NCI-H748 (cell line): ENCODE data around the gene PMPCA.
A peak's percentile ranks its signal among the peaks of the same experiment; 100 is the strongest.
"Not testable (repeated sequence)": the region's sequence is repeated elsewhere in the genome, so short reads cannot be mapped to it uniquely, and the experiment has no call there.

Experiments used
- DNase-seq: peaks from one replicate; lab custom pipeline; 2025; ENCODE audit not compliant: unreplicated experiment; lab: John Stamatoyannopoulos, UW

Gene PMPCA

DNA sequence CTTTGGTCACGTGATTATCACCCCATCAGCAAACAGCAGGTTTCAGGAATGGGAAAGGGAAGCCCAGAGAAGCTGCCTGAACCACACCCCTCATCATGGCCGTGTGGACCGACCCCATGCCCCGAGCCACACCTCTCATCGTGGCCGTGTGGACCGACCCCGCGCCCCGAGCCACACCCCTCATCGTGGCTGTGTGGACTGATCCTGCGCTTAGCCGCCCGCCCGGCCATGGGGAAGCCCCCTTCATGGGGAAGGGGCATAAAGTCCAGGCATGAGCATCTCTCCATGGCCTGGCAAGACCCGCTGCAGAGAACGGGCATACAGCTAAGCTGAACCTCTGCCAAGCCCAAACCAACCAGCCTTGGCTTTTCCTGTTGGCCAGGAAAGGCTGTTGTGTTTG lies 16.9 kb upstream of the PMPCA start:
- DNase-seq = no peak

DNA sequence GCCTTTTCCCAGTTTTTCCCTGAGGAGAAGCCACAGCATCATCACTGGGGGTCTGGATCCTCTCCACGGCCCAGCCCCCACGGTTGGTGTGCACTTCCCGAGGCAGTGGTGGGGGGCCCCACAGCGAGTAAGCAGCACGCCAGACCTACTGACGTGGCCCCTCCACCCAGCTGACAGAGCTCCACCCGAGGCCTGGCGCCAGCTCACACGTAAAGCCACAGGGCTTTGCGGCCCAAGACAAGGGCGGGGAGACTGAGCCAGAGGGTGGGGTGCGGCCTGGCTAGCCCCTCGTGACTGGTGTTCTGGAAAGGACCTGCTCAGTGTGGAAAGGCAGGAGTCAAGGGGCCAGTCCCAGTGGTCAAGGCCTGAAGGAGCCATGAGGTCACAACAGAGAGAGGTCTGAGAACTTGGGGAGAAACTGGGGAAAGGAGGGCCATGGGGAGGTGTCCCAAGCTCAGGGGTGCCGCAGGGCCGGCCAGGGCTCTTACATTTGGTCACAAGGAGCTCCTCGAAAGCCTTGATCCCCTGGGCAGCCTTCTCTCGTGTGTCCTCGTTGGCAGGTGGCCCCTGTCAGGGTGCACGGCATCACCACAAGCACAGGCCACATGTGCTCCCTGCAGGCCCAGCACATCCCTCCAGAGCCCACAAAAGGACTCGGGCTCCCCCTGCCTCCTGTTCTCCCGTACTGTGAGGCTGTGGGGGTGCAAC lies 16.0 kb upstream of the PMPCA start:
- no peak for DNase-seq

DNA sequence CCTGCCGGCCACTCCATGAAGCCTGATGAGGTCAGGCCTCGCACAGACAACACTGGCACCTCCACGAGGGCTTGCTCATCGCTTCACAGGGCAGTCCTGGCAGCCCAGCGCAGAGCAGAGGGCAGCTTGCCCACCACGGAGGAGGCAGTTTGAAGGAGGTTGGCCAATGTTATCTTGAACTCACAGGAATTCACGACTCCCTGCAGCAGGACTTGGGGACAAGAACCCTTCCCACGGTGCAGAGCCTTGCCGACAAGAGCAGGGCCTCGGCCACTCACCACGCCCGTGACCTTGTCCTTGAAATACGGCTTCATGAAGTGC lies 15.5 kb upstream of the PMPCA start:
- no peak for DNase-seq

DNA sequence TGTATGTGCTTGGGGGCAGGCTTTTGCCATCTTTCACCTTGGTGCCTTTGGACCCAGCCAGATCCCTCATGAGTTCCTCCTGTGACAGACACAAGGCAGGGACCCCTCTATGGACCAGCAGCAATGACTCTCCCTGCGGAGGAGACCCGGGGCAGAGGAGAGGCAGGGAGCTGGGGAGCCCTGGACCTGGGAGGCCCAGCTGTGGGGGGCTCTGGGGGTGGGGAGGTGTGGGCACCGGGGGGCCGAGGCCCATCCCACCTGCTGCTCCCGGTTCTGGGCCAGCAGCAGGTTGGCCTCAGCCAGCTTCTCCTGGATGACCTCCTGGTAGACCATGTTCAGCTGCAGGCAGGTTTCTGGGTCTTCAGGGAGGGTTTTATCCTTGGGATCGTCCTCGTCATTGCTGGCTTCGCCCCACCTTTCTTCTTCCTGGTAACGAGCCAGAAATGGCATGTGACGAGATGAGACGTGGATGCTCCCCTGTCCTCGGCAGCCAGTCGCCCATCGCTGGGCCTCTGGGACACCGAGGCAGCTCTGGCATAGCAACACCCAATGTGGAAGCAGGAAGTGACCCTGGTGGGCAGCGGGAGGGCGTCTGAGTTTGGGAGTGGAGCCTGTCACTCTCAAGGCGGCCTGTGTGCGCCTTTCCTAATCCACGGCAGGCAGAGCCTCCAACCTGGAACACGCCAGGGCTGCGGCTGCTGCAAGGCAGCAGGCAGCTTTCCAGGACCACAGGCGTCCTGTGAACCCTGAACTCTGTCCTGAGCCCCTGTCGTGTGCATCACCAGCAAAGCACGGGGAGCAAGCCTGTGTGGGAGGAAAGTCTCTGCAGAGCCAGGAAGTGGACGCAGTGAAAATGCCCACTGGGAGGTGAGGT lies 14.9 kb upstream of the PMPCA start:
- DNase-seq = no peak

DNA sequence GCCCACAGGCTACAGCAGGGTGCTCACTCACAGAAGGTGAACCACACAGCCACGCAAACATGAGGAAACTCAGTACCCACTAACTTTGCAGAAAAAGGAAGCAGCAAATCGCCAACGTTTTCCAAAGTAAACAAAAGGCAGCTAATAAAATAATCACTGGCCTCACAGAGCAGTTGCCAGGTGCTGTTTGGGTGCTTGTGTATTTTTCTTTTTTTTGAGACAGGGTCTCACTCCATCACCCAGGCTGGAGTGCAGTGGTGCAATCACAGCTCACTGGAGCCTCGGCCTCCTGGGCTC lies 14.3 kb upstream of the PMPCA start:
- no peak for DNase-seq

DNA sequence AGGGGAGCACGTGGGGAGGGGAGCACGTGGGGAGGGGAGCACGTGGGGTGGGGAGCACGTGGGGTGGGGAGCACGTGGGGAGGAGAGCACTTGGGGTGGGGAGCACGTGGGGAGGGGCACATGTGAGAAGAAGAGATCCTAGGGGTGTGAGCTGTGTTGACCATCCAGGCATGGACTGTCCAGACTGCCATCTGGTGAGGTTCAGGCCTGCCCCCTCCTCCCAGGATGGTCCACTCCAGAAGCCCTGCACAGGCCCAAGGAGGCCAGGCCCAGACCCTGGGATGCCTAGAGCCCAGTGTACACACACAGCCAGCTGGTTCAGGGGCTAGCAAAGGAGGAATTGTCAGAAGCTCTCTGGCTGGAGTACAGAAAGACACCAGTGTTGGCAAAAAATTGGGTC lies 12.8 kb upstream of the PMPCA start:
- DNase-seq = no peak

DNA sequence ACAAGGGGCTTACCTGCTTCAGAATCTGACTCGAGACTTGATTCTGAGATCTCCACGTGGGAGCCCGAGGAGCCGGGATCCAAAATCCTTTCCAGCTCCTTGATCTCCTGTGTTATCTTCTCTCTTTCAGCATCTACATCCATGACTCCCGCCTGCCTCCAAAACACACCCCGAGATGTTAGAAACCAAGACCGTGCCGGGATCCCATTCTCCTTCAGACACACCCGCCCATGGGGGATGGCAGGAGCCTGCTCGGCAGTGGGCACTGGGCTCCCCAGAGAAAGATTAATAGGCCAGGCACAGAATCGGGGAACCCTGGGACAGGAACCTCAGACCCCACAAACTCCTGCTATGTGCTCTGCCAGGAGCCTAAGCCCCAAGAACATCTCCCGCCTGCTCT lies 12.2 kb upstream of the PMPCA start:
- DNase-seq = no peak

DNA sequence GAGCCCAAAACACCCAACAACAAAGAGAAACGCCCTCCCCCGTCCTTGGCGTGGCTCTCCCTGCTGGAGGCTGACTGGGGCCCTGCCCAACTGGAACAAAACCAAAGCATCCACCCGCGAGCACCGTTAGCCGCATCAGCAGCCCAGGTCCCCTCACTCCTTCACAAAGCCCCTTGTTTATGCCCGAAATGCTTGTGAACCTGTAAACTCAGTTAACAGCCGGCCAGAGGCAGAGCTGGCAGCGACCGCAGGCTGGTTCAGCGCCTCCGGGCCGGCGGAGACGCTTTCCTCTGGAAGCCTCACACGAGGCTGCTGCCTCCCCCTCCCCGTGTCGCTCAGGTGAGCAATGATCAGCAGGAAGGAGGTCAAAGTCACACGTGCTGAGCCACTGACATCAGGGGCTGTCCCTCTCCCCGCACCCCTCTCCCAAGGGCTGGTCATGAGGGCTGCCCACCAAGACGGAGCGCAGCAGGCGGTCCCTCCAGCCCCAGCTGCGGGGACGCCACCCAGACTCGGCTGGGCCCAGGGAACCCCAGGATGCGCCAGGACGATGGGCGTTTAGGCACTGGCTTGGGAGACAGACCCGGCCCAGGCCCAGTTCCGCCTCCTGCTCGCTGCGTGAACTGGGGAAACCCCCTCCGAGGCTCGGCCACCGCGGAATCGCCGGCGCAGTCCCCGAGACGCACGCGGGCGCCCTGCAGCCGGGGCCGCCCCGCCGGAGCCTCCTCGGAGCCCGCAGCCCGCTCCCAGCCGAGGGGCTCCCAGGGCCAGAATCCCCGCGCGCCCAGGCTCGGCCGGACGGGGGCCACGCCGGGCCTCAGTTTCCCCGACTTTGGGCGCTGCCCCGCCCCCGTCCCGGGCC lies 11.1 kb upstream of the PMPCA start:
- peak; percentile 31 for DNase-seq

DNA sequence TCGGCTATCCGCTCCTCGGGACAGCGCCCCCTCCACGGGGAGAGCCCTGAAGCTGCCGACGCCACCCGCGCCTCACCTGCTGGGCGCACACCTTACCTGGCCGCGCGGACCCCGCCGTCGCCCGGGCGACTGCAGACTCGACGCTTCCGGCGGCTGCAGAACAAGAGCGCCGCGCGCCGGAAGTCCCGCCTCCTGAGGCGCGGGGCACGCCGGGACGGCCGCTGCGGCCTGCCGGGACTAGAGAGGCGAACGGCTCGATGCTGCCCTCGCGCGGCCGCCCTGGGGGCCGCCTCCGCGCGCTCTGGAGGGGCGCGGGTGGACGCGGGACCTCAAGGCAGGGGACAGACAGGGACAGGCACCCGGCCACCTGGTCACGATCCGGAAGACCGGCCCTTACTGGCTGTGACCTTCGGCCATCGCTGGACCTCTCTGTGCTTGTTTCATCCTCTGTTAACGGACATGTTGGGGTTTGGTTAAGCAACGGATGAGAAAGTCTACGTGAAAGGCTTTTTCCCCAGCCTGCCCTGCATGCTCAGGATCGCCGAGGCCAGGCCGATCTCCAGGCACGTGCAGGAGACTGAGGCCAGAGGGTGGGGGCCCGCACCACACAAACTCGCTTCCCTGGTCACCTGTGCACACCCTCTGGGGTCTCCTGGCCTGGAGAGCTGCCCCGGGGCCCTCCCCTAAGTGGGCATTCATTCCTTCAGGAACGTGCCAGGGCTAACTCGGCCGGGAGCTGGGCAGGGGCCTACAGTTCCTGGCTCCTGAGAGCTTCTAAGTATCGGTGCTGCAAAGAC lies 10.2 kb upstream of the PMPCA start, which contains the start of gene SNAPC4:
Gene SNAPC4, minus strand, starts transcription at position 133 of the 797 bp plus-strand sequence. CDS start 1,742 bp downstream, outside the sequence.
- DNase-seq = peak; percentile 94

DNA sequence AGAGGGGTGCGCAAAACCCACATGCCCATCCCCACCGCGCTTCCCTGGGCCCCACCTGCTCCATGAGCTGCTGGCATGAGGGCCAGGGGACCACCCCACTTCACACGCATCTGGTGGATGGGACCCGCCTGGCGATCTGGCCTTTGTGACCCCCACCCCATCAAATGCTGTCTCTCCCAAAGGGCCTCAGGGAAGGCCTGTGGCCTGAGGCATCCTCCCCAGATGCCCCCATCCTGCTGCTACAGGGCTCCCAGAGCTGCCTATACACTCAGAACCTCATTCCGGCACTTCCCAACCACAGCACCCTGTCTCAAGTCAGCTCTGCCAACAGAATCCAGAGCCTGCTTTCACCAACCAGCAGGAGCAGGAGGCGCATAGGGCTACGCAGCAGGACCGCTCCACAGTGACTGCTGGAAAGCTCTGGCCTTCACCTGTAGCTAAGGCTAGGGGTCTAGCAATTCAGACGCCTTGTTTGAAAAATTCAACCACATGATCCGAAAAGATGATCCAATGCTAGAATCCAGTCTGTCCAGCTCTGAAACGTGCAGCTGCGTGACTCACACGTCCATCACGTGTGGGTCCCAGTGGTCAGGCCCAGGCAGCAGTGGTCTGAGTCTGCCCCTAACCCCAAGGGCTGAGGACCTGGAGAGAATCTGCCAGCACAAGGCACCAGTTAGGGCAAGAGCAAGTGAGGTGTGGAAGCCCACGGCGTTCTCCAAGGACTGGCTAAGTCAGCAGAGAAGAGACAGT lies 9.1 kb upstream of the PMPCA start:
- no peak for DNase-seq

DNA sequence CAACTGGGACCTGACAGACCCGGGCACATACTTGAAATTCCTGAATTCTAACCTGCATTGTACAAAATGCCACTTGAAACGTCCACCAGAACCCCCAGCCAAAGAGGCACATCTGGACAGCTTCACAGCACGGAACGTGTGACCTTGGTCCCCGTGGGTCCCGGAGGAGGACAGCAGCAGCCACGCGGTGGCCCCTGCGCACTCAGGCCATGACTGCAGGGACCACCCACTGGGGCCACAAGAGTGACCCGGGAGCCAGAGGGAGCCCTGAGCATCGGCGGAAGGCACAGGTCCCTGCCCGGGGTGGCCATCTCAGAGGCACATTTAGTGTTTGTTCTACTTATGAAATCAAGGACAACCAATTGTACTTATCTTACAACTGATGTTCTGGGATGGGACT lies 8.4 kb upstream of the PMPCA start:
- DNase-seq = no peak

DNA sequence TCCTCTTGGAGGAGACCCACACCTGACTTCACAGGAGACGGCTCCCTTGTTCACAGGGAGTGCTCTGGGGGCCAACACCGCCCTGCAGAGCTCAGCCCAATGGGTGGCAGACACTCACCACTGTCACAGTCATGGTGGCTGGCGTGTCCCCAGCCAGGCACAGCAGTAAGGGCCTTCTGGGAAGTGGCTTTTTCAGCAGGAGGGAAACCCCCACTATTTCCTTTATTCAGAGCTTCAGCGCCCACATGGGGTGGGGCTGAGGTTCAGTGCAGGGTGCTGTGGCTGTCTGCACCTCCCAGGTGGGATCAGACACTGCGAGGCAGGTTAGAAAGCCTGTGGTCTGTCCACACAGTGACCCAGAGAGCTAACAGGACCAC lies 6.9 kb upstream of the PMPCA start:
- no peak for DNase-seq

DNA sequence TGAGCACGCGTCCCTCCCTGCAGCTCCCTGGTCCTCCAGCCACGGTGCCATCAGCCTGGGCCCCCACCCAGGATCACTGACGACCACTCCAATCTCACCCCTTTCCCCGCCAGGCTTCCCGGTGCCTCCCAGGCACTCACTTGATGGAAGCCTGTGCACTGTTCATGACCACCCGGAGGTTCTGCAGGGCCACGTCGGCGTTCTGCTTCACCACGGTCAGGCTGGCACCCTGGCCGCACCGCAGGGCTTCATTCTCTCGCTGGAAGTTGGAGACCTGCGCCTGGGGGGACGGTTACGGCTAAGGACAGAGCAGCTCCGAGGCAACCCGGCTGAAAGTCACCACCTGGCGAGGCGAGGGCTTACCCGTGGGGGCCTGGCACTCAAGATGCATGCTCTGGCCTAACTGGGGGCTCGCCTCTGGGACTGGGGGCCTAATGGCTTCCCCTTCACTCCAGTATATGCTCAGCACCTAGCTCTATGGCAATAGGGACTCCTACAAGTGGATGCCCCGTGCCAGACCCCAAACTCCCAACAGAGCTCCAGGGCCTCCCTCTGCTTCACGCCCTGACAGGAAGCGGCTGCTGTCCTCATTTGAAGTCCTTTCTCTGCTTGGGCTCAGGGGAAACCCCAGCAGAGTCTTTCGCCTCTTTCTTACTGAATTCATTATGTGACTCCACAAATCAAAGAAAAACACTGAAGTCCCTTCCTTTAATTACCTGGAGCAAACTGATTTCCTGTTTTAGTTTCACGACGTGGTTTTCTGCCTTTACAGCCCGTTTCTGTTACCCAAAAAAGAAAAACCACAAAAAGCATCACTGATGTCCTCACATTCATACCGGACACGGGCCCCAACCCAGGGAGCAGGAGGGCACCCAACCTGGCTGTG lies 6.3 kb upstream of the PMPCA start:
- DNase-seq = no peak

DNA sequence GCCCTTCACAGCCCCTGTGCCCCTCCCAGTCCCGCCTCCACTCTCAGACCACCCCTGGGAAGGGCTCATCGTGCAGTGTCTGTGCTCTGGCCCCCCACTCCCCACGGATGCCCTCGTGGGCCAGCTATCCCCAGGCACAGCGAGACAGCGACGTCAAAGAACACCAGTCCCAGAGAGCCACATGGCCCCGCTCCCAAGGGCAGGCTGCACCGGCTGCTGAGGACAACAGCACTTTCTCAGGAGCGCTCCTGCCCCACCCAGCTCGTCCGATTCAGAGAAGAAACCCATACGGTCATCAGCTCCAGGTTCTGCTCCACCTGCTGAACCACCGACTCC lies 5.7 kb upstream of the PMPCA start:
- no peak for DNase-seq

DNA sequence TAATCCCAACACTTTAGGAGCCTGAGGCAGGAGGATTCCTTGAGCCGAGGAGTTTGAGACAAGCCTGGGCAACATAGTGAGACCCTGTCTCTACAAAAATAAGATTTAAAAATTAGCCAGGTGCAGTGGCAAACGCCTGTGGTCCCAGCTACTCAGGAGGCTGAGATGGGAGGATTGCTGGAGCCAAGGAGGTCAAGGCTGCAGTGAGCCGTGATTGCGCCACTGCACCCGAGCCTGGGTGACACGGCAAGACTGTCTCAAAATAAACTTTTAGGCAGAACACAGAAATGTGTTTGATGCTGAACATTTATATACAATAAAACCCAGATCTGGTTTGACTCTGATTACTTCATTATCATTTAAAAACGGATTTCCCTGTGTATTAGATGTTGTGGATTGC lies 5.0 kb upstream of the PMPCA start:
- no peak for DNase-seq

DNA sequence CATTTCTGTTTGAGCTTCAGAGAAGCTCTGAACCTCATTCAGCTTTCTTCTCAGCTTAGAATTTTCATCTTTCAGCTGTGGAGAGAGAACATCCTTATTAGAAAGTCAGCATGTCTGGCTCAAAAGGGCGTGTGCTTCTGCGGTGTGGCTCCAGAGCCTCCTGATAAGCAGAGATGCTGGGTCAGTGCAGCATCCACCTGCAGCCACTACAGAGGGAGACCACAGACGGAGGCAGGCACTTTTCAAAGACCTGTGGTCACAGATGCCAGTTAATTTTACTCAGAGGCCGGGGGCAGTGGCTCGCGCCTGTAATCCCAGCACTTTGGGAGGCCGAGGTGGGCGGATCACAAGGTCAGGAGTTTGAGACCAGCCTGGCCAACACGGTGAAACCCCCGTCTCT lies 4.6 kb upstream of the PMPCA start:
- not testable (repeated sequence) for DNase-seq

DNA sequence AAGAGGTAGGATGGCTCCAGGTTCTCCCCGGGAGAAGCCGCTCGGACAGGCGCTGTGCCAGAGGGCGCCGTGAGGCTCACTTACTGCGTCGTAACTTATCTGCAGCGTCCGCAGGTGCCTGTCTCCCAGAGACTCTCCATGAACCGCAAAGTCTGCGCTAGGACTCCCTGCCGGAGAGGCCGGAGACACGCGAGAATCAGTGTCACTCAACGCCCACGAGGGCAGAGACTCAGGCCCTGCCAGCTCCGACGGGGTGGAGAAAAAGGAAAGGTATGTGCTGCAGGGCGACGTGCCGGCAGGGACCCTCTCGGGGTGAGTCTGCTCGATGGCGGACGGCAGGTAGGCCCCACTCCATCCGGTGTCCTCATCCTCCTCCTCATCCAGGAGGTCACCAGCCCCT lies 3.4 kb upstream of the PMPCA start:
- DNase-seq = not testable (repeated sequence)

DNA sequence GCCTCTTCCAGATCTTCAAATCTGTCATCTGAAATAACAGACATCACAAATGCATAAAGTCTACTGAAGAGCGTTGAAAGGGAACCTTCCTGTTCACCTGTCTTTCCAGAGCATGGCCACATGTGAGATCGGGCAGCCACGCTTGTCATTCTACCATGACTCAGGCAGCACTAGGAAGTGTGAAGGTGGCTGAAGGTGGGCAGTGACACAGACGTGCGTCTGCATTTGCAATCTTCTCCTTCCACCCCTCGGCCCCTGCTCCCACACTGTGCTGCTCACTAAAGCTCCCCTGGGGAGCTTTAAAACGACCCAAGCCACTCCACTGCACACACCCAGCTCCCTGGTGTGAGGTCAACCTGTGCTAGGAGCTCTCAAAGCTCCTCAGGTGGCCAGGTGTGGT lies 2.5 kb upstream of the PMPCA start:
- DNase-seq = no peak
